ENCODE results near the gene TPT1. TPM values are rescaled to one million over a fixed set of nuclear protein-coding genes. Genes with fewer than 3 reads are reported as not detected.
A peak's percentile ranks its signal among the peaks of the same experiment; 100 is the strongest.

The TPT1 gene
- total and polyA plus RNA-seq, 10 donors = 2,558 to 10,629 (median 4,026) TPM

GRCh38 chr13:45373162-45373547 lies 32.2 kb upstream of the TPT1 start:
- intact Hi-C loops (cut with DNase I; ENCODE audit: low total_unique reads) = no loop called here
- Histone ChIP-seq H3K4me3 (no peak overlapping the region), H3K36me3 (peaks cover 0 to 5% (median 0%) of the 10 kb centered on the region in 6 donors), H3K27ac (peak overlapping the region in 1 of 8 donors; percentile 9), H3K4me1 (peaks cover 0 to 24% (median 15%) of the 10 kb centered on the region in 6 donors), H3K27me3 (replicated peaks in 1 of 7) (no peaks in the 10 kb centered on the region), H3K9me3 (no peaks in the 10 kb centered on the region)
- DNase-seq = no peak
- TF ChIP-seq CTCF (IDR thresholded peaks at IDR 0.05 in 8 of 11, conservative IDR thresholded peaks at IDR 0.05 in 3 of 11) (no peak), POLR2AphosphoS5 (IDR thresholded peaks at IDR 0.05) (no peak), POLR2A (IDR thresholded peaks at IDR 0.05) (no peak)
- WGBS, 5 donors = 77 to 94% (median 80%) methylated on average over 5 of the region's 5 CpGs

GRCh38 chr13:45372189-45373161 lies 31.5 kb upstream of the TPT1 start:
- Histone ChIP-seq H3K27ac (peak overlapping the region in 1 of 8 donors; percentile 9), H3K27me3 (replicated peaks in 1 of 7) (no peaks in the 10 kb centered on the region), H3K4me3 (no peak overlapping the region), H3K36me3 (peaks cover 0 to 5% (median 0%) of the 10 kb centered on the region in 6 donors), H3K4me1 (peaks cover 5 to 30% (median 21%) of the 10 kb centered on the region in 6 donors), H3K9me3 (no peaks in the 10 kb centered on the region)
- TF ChIP-seq POLR2AphosphoS5 (IDR thresholded peaks at IDR 0.05) (no peak), CTCF (IDR thresholded peaks at IDR 0.05 in 8 of 11, conservative IDR thresholded peaks at IDR 0.05 in 3 of 11) (no peak), POLR2A (IDR thresholded peaks at IDR 0.05) (no peak)
- intact Hi-C loops (cut with DNase I; ENCODE audit: low total_unique reads) = no loop called here
- no peak for DNase-seq
- WGBS, 5 donors = 71 to 85% (median 75%) methylated on average over 24 of the region's 24 CpGs

- intact Hi-C loops (cut with DNase I; ENCODE audit: low total_unique reads) = no loop called here
- Histone ChIP-seq H3K36me3 (peaks cover 0 to 5% (median 0%) of the 10 kb centered on the region in 6 donors), H3K4me3 (peak overlapping the region in 3 of 8 donors; percentile 16 to 53 (median 16)), H3K27me3 (replicated peaks in 1 of 7) (no peaks in the 10 kb centered on the region), H3K4me1 (peaks cover 8 to 39% (median 28%) of the 10 kb centered on the region in 6 donors), H3K27ac (peak overlapping the region in 1 of 8 donors; percentile 40), H3K9me3 (no peaks in the 10 kb centered on the region)
- DNase-seq = peak; percentile 91
- TF ChIP-seq POLR2A (IDR thresholded peaks at IDR 0.05) (no peak), POLR2AphosphoS5 (IDR thresholded peaks at IDR 0.05) (peak; percentile 67 to 82 (median 73)), CTCF (IDR thresholded peaks at IDR 0.05 in 8 of 11, conservative IDR thresholded peaks at IDR 0.05 in 3 of 11) (peak; percentile 67 to 95 (median 85))
- 19 to 34% (median 24%) methylated on average over 27 to 30 of the region's 30 CpGs for whole genome bisulfite sequencing, 5 donors
Observed at GRCh38 chr13:45370922-45371406, 30.0 kb upstream of the TPT1 start.

GRCh38 chr13:45369116-45369515 lies 28.1 kb upstream of the TPT1 start:
- H3K4me3 ChIP-seq = no peak overlapping the region
- DNase-seq = no peak
- 92 to 99% (median 97%) methylated on average over 4 of the region's 4 CpGs for WGBS, 5 donors
- TF ChIP-seq POLR2A (IDR thresholded peaks at IDR 0.05) (no peak), POLR2AphosphoS5 (IDR thresholded peaks at IDR 0.05) (no peak), CTCF (IDR thresholded peaks at IDR 0.05 in 8 of 11, conservative IDR thresholded peaks at IDR 0.05 in 3 of 11) (no peak)
- H3K4me1 ChIP-seq = peaks cover 8 to 39% (median 28%) of the 10 kb centered on the region in 6 donors
- intact Hi-C loops (cut with DNase I; ENCODE audit: low total_unique reads) = no loop called here
- H3K27me3 ChIP-seq (replicated peaks in 1 of 7) = no peaks in the 10 kb centered on the region
- no peak overlapping the region for H3K27ac ChIP-seq
- H3K36me3 ChIP-seq = peaks cover 0 to 20% (median 0%) of the 10 kb centered on the region in 6 donors
- H3K9me3 ChIP-seq = peaks cover 0 to under 1% (median 0%) of the 10 kb centered on the region in 8 donors

All from spleen (tissue), 11 donors.